K562 (cell line): ENCODE results near the gene SEZ6. TPM values are rescaled to one million over a fixed set of nuclear protein-coding genes. Genes with fewer than 3 reads are reported as not detected.

Experiments
- ATAC-seq: fragments of 200-7000 bp; cut with Tn5 transposase; 3 replicates; pipeline ENCODE4 v1.9.1; 2020; ENCODE audit warnings: moderate library complexity
- BruUV-seq: library from RNA; stranded (reverse); fragments of 400-500 nt; replicated peaks from 2 replicates; lab custom pipeline; 2021; lab: Mats Ljungman, UMichigan
- CTCF ChIA-PET: fragments of 300-600 bp; formaldehyde crosslinking; extraction: SDS; loops from one replicate; lab custom pipeline; 2021; ENCODE audit warnings: low intra/inter-chr PET ratio; lab: Yijun Ruan, JAX
- POLR2A ChIA-PET: fragments of 300-600, 350-650 bp; sonication (Branson Sonifier 250); formaldehyde crosslinking; extraction: SDS; loops from one replicate; lab custom pipeline; 2021; ENCODE audit warnings: antibody characterized with exemption, inconsistent platforms; lab: Yijun Ruan, JAX
- DNase-seq, 4 experiments: peaks; one replicate each; pipeline versions ENCODE4 v3.0.0 to v3.0.0-alpha.2; 2011 to 2018; ENCODE audit warnings: low spot score in 3 of 4, mixed read lengths in 3 of 4; ENCODE audit errors: extremely low read depth in 1 of 4
- FAIRE-seq: peaks from 2 replicates; lab custom pipeline; 2011; peaks lifted over from hg19 to GRCh38; lab: Jason Lieb, UNC
- H2AFZ ChIP-seq: 2 replicates; pipeline ENCODE4 v1.6.0; 2011; ENCODE audit warnings: low read depth, low read length, control low read depth, inconsistent platforms
- H3K27ac ChIP-seq: fragments of 200-600 bp; 3 replicates; pipeline ENCODE4 v1.8.0; 2011; ENCODE audit warnings: low read depth, mild to moderate bottlenecking, control low read depth, inconsistent platforms, low read length, moderate library complexity, mixed read lengths; ENCODE audit errors: extremely low read depth
- H3K27me3 ChIP-seq, 2 experiments: fragments of 300-600 bp in 1 of 2; 2 replicates in 1 of 2; 3 replicates in 1 of 2; pipeline versions ENCODE4 v1.6.0 to v1.8.0; 2011; ENCODE audit warnings: inconsistent platforms in 2 of 2, low read length in 2 of 2, mild to moderate bottlenecking in 1 of 2, mixed read lengths in 1 of 2, moderate library complexity in 1 of 2; ENCODE audit not compliant: control insufficient read depth in 2 of 2, insufficient read depth in 2 of 2
- H3K36me3 ChIP-seq: fragments of 300-600 bp; 3 replicates; pipeline ENCODE4 v1.8.0; 2011; ENCODE audit warnings: mild to moderate bottlenecking, low read length, inconsistent platforms; ENCODE audit not compliant: control insufficient read depth, insufficient read depth
- H3K4me1 ChIP-seq, 2 experiments: fragments of 200-600 bp in 1 of 2; replicated peaks in 1 of 2; 2 replicates in 1 of 2; 3 replicates in 1 of 2; pipeline versions ENCODE4 v1.5.1 to v1.8.0; 2011; ENCODE audit warnings: inconsistent platforms in 2 of 2, low read length in 2 of 2, mild to moderate bottlenecking in 1 of 2, mixed read lengths in 1 of 2, moderate library complexity in 1 of 2; ENCODE audit not compliant: control insufficient read depth in 2 of 2, insufficient read depth in 2 of 2
- H3K4me2 ChIP-seq: 2 replicates; pipeline ENCODE4 v1.6.1; 2011; ENCODE audit warnings: low read length, control low read depth, inconsistent platforms, mixed read lengths; ENCODE audit not compliant: insufficient read depth
- H3K4me3 ChIP-seq: fragments of 200-600 bp; sonication (generic), shearing (Covaris generic); 2 replicates; pipeline ENCODE4 v1.5.1; 2016; ENCODE audit warnings: control low read depth, inconsistent platforms
- H3K79me2 ChIP-seq: fragments of 200-600 bp; 3 replicates; pipeline ENCODE4 v1.8.0; 2011; ENCODE audit warnings: low read length, inconsistent platforms; ENCODE audit not compliant: control insufficient read depth, insufficient read depth
- H3K9ac ChIP-seq, 2 experiments: 2 replicates each; pipeline versions ENCODE4 v1.6.0 to v1.6.1; 2011; ENCODE audit warnings: low read depth in 2 of 2, low read length in 2 of 2, control low read depth in 1 of 2, inconsistent platforms in 1 of 2, mild to moderate bottlenecking in 1 of 2, mixed read lengths in 1 of 2; ENCODE audit not compliant: insufficient read depth in 1 of 2
- H3K9me1 ChIP-seq: one replicate; pipeline ENCODE4 v1.6.0; 2011; ENCODE audit warnings: inconsistent platforms, mild to moderate bottlenecking, low read length, moderate library complexity; ENCODE audit not compliant: control insufficient read depth, insufficient read depth
- H3K9me3 ChIP-seq: replicated peaks from 2 replicates; pipeline ENCODE4 v1.5.1; 2011; ENCODE audit warnings: low read depth, low read length, inconsistent platforms; ENCODE audit not compliant: control insufficient read depth, insufficient read depth
- H4K20me1 ChIP-seq: replicated peaks from 2 replicates; pipeline ENCODE4 v1.6.1; 2011; ENCODE audit warnings: low read length, inconsistent platforms, mixed read lengths; ENCODE audit not compliant: control insufficient read depth, insufficient read depth
- ESRRA ChIP-seq: fragments of 450-650 bp; IDR thresholded peaks from 2 replicates; pipeline ENCODE4 v1.6.1; 2014; ENCODE audit warnings: low read depth, mild to moderate bottlenecking, moderate library complexity, borderline replicate concordance
- NCOR1 ChIP-seq: fragments of 450-650 bp; IDR thresholded peaks from 2 replicates; pipeline ENCODE4 v1.6.1; 2016; ENCODE audit warnings: mild to moderate bottlenecking, moderate library complexity
- NELFE ChIP-seq: IDR thresholded peaks from 2 replicates; pipeline ENCODE4 v1.6.1; 2011; ENCODE audit warnings: mild to moderate bottlenecking; ENCODE audit not compliant: insufficient read depth, insufficient read length
- NFE2L1 ChIP-seq: fragments of 450-650 bp; IDR thresholded peaks from 2 replicates; pipeline ENCODE4 v1.6.1; 2016; ENCODE audit warnings: missing genetic modification characterization, low read depth, mild to moderate bottlenecking, missing compliant biosample characterization, moderate library complexity, borderline replicate concordance
- PHF8 ChIP-seq: fragments of 200-600 bp; sonication (generic); IDR thresholded peaks from 2 replicates; pipeline ENCODE4 v1.6.1; 2012; ENCODE audit warnings: mixed run types, mild to moderate bottlenecking, inconsistent platforms, low read length, moderate library complexity, borderline replicate concordance
- TCF15 ChIP-seq: fragments of 250-450 bp; sonication (Bioruptor Pico); IDR thresholded peaks from 2 replicates; pipeline ENCODE4 v1.8.0; 2022; ENCODE audit warnings: moderate library complexity, mild to moderate bottlenecking, inconsistent platforms
- WGBS: fragments of 100-300 bp; shearing (Covaris generic); methylation state at CpG from one replicate; pipeline ENCODE4 v1.1.6; 2016; ENCODE audit warnings: low coverage, mixed read lengths; ENCODE audit not compliant: insufficient coverage; ENCODE audit errors: missing lambda C conversion rate; 5-methylcytosine and 5-hydroxymethylcytosine counted together
- in situ Hi-C: fragments of 300-500 bp; cut with MboI; formaldehyde crosslinking; loops from 4 replicates; pipeline ENCODE4 v1.15.0; 2018; ENCODE audit warnings: inconsistent platforms, mixed read lengths
- intact Hi-C: fragments of 100-400 bp; cut with micrococcal nuclease; formaldehyde crosslinking; loops from 2 replicates; pipeline ENCODE4 v1.14.2; 2022
- polyA plus RNA-seq, 8 experiments: library from polyadenylated mRNA; depleted of rRNA in 4 of 8; stranded (reverse) in 5 of 8; unstranded in 3 of 8; fragments of >200 nt; fragmentation: Nextera tagmentation in 2 of 8; fragmentation: Illumina TruSeq in 1 of 8; extraction: Ambion mirVana in 2 of 8; extraction: Trizol in 1 of 8; gene quantifications; 2 replicates each; pipeline versions ENCODE4 v1.2.1 to v1.2.3, GENCODE V29; 2011 to 2014; ENCODE audit warnings: inconsistent platforms in 1 of 8, missing spikeins in 1 of 8
- total RNA-seq, 7 experiments: library from RNA; depleted of rRNA in 6 of 7; stranded (reverse); fragments of >200 nt in 6 of 7; fragmentation: Illumina TruSeq in 2 of 7; extraction: Trizol in 2 of 7; gene quantifications; 2 replicates each; pipeline versions ENCODE4 v1.2.1 to v1.2.3, GENCODE V29; 2011 to 2021; ENCODE audit warnings: low replicate concordance in 1 of 7
- TF ChIP-seq, protein P1 (sequence below): sonication (generic); formaldehyde crosslinking; IDR thresholded peaks from 2 replicates; pipeline ENCODE4 v1.9.0; 2022; ENCODE audit warnings: mild to moderate bottlenecking, missing genetic modification reagents
- TF ChIP-seq, protein P2 (sequence below): fragments of 250-450 bp; sonication (Bioruptor Pico); IDR thresholded peaks from 2 replicates; pipeline ENCODE4 v1.6.1; 2021; ENCODE audit warnings: mild to moderate bottlenecking

Gene SEZ6
- total and polyA plus RNA-seq, 9 of the 15 experiments (the other 6 are each of a cell fraction or from before 2014, with no cell fraction given), result not detected

DNA sequence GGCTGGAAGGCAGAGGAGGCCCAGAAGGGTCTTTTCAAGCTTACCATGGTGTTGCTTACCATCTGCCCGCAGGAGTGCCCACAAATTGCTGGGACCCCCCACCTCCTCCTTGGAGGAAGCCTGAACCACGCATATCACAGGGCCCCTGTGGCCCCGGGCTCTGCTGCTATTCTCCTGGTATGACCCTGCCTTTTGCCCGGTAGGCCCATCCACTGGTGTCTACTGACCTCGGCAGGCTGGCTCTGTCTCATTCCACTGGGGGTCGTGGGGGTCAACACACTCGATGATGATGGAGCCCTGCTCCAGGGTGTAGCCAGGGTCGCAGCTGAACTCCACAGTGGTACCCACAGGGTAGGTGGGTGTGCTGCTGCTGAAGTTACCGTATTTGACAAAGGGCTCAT, 46.4 kb downstream of the SEZ6 start (continued):
- TF ChIP-seq PHF8 (no peak), NFE2L1 (tag) (no peak), ESRRA (no peak)
- TF ChIP-seq, protein P1, sequence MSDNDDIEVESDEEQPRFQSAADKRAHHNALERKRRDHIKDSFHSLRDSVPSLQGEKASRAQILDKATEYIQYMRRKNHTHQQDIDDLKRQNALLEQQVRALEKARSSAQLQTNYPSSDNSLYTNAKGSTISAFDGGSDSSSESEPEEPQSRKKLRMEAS (CRISPR knock-in tag), result no peak

DNA sequence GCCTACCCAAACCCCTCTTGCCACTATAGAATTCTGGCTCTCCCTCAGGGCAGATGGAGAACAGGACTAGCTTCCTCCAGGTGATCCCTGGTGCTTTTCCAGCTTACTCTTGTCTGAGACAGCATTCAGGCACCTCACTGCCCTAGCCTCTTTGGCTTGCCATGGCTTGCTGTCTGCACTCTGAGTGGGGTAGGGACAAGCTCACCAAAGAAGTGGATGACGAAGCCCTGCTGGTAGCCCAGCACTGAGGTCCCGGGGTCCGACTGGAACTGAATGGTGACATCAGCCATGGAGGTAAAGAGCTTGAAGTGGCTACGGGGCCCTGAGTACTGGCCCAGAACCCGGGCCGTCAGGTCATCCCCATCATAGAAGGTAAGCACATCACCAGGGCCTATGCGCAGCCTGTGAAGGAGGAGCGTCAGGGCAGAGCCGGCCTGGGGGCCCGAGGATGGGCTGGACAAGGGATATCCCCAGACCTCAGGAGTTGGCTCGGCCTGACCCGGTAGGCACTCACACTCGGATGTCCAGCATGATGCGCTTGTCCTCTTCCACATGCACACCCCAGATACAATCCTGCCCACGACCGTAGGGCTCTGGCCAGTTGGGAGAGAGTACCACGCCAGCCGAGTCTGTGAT, 46.9 kb downstream of the SEZ6 start:
- ChIA-PET CTCF (no interaction called here), POLR2A (interaction anchor here (0.8 to 1.1 kb wide), 3 partner anchors 19 to 232 kb away, joined by 3 read pairs; no protein-coding TSS in a partner anchor)
- H3K79me2 ChIP-seq, result no peaks in the 10 kb centered on the region
- DNase-seq (no peak), ATAC-seq (no peak), FAIRE-seq (no peak)
- in situ Hi-C loops (no loop called here), intact Hi-C loops (no loop called here)
- BruUV-seq, result no TSS peak
- no peak overlapping the region for H3K27ac ChIP-seq
- no peaks in the 10 kb centered on the region for H3K36me3 ChIP-seq
- H3K4me2 ChIP-seq, result no peak overlapping the region
- H4K20me1 ChIP-seq, result 0 out of 2 replicates have a peak, but pooled peaks cover 6% of the 10 kb centered on the region
- WGBS, result 15% methylated on average over 18 of the region's 18 CpGs
- no peaks in the 10 kb centered on the region for H3K9me3 ChIP-seq
- no peak overlapping the region for H3K4me3 ChIP-seq
- peaks cover 46 to 67% of the 10 kb centered on the region in 2 experiments for H3K27me3 ChIP-seq
- TF ChIP-seq, protein P2, sequence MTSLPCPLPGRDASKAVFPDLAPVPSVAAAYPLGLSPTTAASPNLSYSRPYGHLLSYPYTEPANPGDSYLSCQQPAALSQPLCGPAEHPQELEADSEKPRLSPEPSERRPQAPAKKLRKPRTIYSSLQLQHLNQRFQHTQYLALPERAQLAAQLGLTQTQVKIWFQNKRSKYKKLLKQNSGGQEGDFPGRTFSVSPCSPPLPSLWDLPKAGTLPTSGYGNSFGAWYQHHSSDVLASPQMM (CRISPR knock-in tag), result no peak
- TF ChIP-seq NELFE (no peak), NCOR1 (no peak), TCF15 (CRISPR knock-in tag) (no peak)
- no peaks in the 10 kb centered on the region for H3K9me1 ChIP-seq
- H2AFZ ChIP-seq, result no peak overlapping the region
- H3K9ac ChIP-seq, result peak overlapping the region in 1 of 2 experiments; percentile 7; a peak in 1 of 4 replicates
- no peaks in the 10 kb centered on the region for H3K4me1 ChIP-seq
